Effector memory CD4-positive, alpha-beta T cell (primary cell): Measurements from ENCODE around the gene CDPF1.

Experiments
- DNase-seq, 3 donors: peaks; one replicate each; pipeline ENCODE4 v3.0.0-alpha.2; 2020
- H3K27ac ChIP-seq: 2 replicates; pipeline ENCODE4 v1.7.0; 2013; ENCODE audit warnings: mild to moderate bottlenecking, low read length, moderate library complexity; ENCODE audit not compliant: insufficient read depth, poor library complexity, severe bottlenecking
- H3K27me3 ChIP-seq: replicated peaks from 2 replicates; pipeline ENCODE4 v1.7.0; 2013; ENCODE audit warnings: mild to moderate bottlenecking, low read length; ENCODE audit not compliant: insufficient read depth, control insufficient read depth, poor library complexity, severe bottlenecking
- H3K36me3 ChIP-seq: 2 replicates; pipeline ENCODE4 v1.7.0; 2013; ENCODE audit warnings: mild to moderate bottlenecking, low read length, moderate library complexity; ENCODE audit not compliant: control insufficient read depth, insufficient read depth
- H3K4me1 ChIP-seq: 2 replicates; pipeline ENCODE4 v1.7.0; 2013; ENCODE audit warnings: low read length, mild to moderate bottlenecking; ENCODE audit not compliant: control insufficient read depth, insufficient read depth, poor library complexity, severe bottlenecking
- H3K4me3 ChIP-seq: 2 replicates; pipeline ENCODE4 v1.7.0; 2013; ENCODE audit warnings: low read length, low read depth, mild to moderate bottlenecking; ENCODE audit not compliant: insufficient read depth, poor library complexity, severe bottlenecking
- H3K9me3 ChIP-seq: 2 replicates; pipeline ENCODE4 v1.7.0; 2013; ENCODE audit warnings: mild to moderate bottlenecking, low read length, moderate library complexity; ENCODE audit not compliant: control insufficient read depth

The CDPF1 gene

GRCh38 chr22:46290843-46291785, 41.0 kb upstream of the CDPF1 start:
- H3K27ac ChIP-seq, result no peak overlapping the region
- H3K27me3 ChIP-seq, result no peaks in the 10 kb centered on the region
- DNase-seq, result no peak
- no peak overlapping the region for H3K4me3 ChIP-seq
- no peaks in the 10 kb centered on the region for H3K36me3 ChIP-seq
- H3K9me3 ChIP-seq, result no peaks in the 10 kb centered on the region
- H3K4me1 ChIP-seq, result peaks cover 15% of the 10 kb centered on the region

GRCh38 chr22:46290121-46290842, 40.2 kb upstream of the CDPF1 start:
- H3K9me3 ChIP-seq, result no peaks in the 10 kb centered on the region
- no peak overlapping the region for H3K27ac ChIP-seq
- no peaks in the 10 kb centered on the region for H3K36me3 ChIP-seq
- H3K4me3 ChIP-seq, result no peak overlapping the region
- H3K4me1 ChIP-seq, result peaks cover 12% of the 10 kb centered on the region
- H3K27me3 ChIP-seq, result no peaks in the 10 kb centered on the region
- DNase-seq, result no peak

- Histone ChIP-seq H3K4me3 (no peak overlapping the region), H3K4me1 (peaks cover 12% of the 10 kb centered on the region), H3K27me3 (no peaks in the 10 kb centered on the region), H3K9me3 (no peaks in the 10 kb centered on the region), H3K36me3 (peaks cover 2% of the 10 kb centered on the region), H3K27ac (no peak overlapping the region)
- DNase-seq, result no peak
These were observed 39.3 kb upstream of the CDPF1 start for GRCh38 chr22:46289244-46289891.

GRCh38 chr22:46288846-46289243, 38.8 kb upstream of the CDPF1 start:
- no peaks in the 10 kb centered on the region for H3K27me3 ChIP-seq
- no peak overlapping the region for H3K27ac ChIP-seq
- peaks cover 12% of the 10 kb centered on the region for H3K4me1 ChIP-seq
- no peaks in the 10 kb centered on the region for H3K9me3 ChIP-seq
- H3K4me3 ChIP-seq, result no peak overlapping the region
- H3K36me3 ChIP-seq, result peaks cover 7% of the 10 kb centered on the region
- DNase-seq, result no peak

GRCh38 chr22:46287873-46288751, 38.0 kb upstream of the CDPF1 start:
- no peaks in the 10 kb centered on the region for H3K9me3 ChIP-seq
- H3K4me3 ChIP-seq, result no peak overlapping the region
- no peak overlapping the region for H3K27ac ChIP-seq
- peaks cover 10% of the 10 kb centered on the region for H3K36me3 ChIP-seq
- H3K27me3 ChIP-seq, result no peaks in the 10 kb centered on the region
- DNase-seq, result no peak
- peaks cover 12% of the 10 kb centered on the region for H3K4me1 ChIP-seq

GRCh38 chr22:46286941-46287872, 37.1 kb upstream of the CDPF1 start:
- Histone ChIP-seq H3K27ac (no peak overlapping the region), H3K4me1 (peaks cover 12% of the 10 kb centered on the region), H3K9me3 (no peaks in the 10 kb centered on the region), H3K27me3 (no peaks in the 10 kb centered on the region), H3K36me3 (peaks cover 10% of the 10 kb centered on the region), H3K4me3 (no peak overlapping the region)
- DNase-seq, result no peak

GRCh38 chr22:46286006-46286405, 35.9 kb upstream of the CDPF1 start:
- H3K4me3 ChIP-seq, result no peak overlapping the region
- no peaks in the 10 kb centered on the region for H3K27me3 ChIP-seq
- peaks cover 12% of the 10 kb centered on the region for H3K4me1 ChIP-seq
- peaks cover 10% of the 10 kb centered on the region for H3K36me3 ChIP-seq
- no peak for DNase-seq
- no peaks in the 10 kb centered on the region for H3K9me3 ChIP-seq
- no peak overlapping the region for H3K27ac ChIP-seq

- no peak for DNase-seq
- H3K4me1 ChIP-seq, result no peaks in the 10 kb centered on the region
- H3K36me3 ChIP-seq, result peaks cover 15% of the 10 kb centered on the region
- no peaks in the 10 kb centered on the region for H3K27me3 ChIP-seq
- H3K9me3 ChIP-seq, result no peaks in the 10 kb centered on the region
- no peak overlapping the region for H3K27ac ChIP-seq
- H3K4me3 ChIP-seq, result no peak overlapping the region
These were observed 32.0 kb upstream of the CDPF1 start for GRCh38 chr22:46281866-46282678.
